ENCODE measurements around the gene AP2A1. TPM values are rescaled to one million over a fixed set of nuclear protein-coding genes. Genes with fewer than 3 reads are reported as not detected.

The AP2A1 gene
- total and polyA plus RNA-seq, 10 of the 15 experiments (the other 5 are each of a cell fraction or from before 2014, with no cell fraction given): 0.68 to 78.8 (median 33.8) TPM

GRCh38 chr19:49812997-49813861 lies 46.4 kb downstream of the AP2A1 start, which contains the start of gene FUZ (continued):
- TF ChIP-seq NKRF (conservative IDR thresholded peaks at IDR 0.05) (peak; percentile 87), ZZZ3 (IDR thresholded peaks at IDR 0.05; ENCODE audit: control insufficient read depth, insufficient read length, low read depth) (no peak), SUZ12 (IDR thresholded peaks at IDR 0.05; ENCODE audit: unreplicated experiment) (no peak), E4F1 (IDR thresholded peaks at IDR 0.05; ENCODE audit: borderline replicate concordance, partially characterized antibody) (peak; percentile 74), CHD2 (IDR thresholded peaks at IDR 0.05; ENCODE audit: borderline replicate concordance, low read depth, low read length) (peak; percentile 58), ZNF384 (IDR thresholded peaks at IDR 0.05; ENCODE audit: borderline replicate concordance, low read depth, low read length) (peak; percentile 86), LARP7 (IDR thresholded peaks at IDR 0.05) (no peak), JUNB (IDR thresholded peaks at IDR 0.05) (no peak), YBX1 (IDR thresholded peaks at IDR 0.05) (no peak), ETV6 (conservative IDR thresholded peaks at IDR 0.05 in 1 of 2, IDR thresholded peaks at IDR 0.05 in 1 of 2; ENCODE audit: borderline replicate concordance in 1 of 2, low read depth in 1 of 2) (no peak), BCLAF1 (IDR thresholded peaks at IDR 0.05) (peak; percentile 78; the same call in 1 of the 2 replicates), ASH2L (IDR thresholded peaks at IDR 0.05; ENCODE audit: borderline replicate concordance, low read depth) (no peak), MYC (IDR thresholded peaks at IDR 0.05; ENCODE audit: insufficient read depth, insufficient read length, insufficient replicate concordance, low read length, severe bottlenecking) (no peak), SREBF2 (IDR thresholded peaks at IDR 0.05; ENCODE audit: low read length) (no peak), ZNF687 (IDR thresholded peaks at IDR 0.05) (no peak; the same call in 1 of the 2 replicates)

Measured in GM12878 (cell line).